ENCODE measurements around the gene ULK2.

Gene ULK2

DNA sequence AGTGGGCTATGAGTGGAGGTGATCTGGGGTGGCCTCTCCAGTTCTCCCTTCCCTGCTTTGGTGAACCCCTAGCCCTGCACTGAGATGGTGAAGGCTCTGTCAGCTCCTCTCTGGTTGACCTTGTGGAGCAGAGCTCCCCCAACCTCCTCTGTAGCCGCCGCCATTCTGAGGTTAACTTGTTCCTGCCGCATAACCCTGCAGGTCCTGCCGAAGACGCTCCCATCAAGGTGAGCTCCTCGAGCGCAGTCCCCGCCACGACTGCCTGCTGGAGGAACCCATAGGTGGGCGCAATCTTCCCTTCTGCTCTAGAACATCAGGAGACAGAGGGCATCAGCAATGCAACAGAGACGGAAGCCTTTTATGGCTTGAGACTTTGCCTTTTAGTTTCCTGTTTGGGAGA, 136.1 kb downstream of the ULK2 start:
- no peak overlapping the region for H3K4me3 ChIP-seq (ENCODE audit: low read length)
- H3K4me1 ChIP-seq (ENCODE audit: insufficient read depth, low read length), result no peaks in the 10 kb centered on the region
- no peak overlapping the region for H3K9ac ChIP-seq (ENCODE audit: low read depth, low read length)
- no peaks in the 10 kb centered on the region for H3K36me3 ChIP-seq (ENCODE audit: insufficient read depth, low read depth, low read length)
- H3K27ac ChIP-seq (ENCODE audit: low read length), result no peak overlapping the region
- H3K27me3 ChIP-seq (ENCODE audit: insufficient read depth, low read length), result no peaks in the 10 kb centered on the region
- H3K9me3 ChIP-seq (ENCODE audit: insufficient read depth, low read depth, low read length), result no peaks in the 10 kb centered on the region

DNA sequence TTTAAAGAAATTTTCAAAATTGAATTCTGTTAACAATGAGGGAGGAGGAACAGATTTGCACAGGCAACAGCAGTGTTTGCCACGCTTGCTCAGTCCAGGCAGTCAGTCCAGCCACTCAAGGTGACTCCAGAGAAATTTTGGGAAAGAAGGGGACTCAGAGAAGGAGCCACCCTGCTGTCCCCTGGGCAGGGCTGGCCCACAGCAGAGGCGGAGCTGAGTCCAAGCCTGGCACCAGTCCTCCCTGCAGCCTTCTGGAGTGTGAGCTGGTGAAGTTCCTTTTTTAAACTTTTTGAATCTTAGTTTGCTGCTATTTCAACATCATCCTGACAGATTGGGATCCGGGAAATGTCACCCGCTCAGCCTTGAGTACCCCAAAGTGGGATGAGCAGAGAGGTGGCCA, 136.9 kb downstream of the ULK2 start:
- no peak overlapping the region for H3K9ac ChIP-seq (ENCODE audit: low read depth, low read length)
- no peak overlapping the region for H3K27ac ChIP-seq (ENCODE audit: low read length)
- H3K9me3 ChIP-seq (ENCODE audit: insufficient read depth, low read depth, low read length), result no peaks in the 10 kb centered on the region
- no peaks in the 10 kb centered on the region for H3K4me1 ChIP-seq (ENCODE audit: insufficient read depth, low read length)
- H3K36me3 ChIP-seq (ENCODE audit: insufficient read depth, low read depth, low read length), result no peaks in the 10 kb centered on the region
- H3K27me3 ChIP-seq (ENCODE audit: insufficient read depth, low read length), result no peaks in the 10 kb centered on the region
- no peak overlapping the region for H3K4me3 ChIP-seq (ENCODE audit: low read length)

DNA sequence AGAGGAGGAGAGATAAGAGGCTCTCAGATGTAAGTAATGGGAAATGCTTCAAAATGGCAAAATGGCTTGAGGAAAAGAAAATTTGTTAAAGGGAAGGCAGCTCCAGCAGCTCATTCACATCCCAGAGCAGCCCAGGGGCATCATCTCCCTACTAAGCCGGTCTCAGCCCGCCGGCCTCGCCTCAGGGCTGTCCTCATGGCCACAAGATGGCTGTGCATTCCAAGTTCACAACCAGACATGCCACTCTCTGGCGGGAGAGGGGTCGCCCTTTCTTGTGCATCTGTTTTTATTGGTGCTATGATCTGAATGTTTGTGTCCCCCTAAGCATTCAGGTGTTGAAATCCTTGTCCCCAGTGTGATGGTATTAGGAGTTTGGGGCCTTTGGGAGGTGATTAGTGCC, 137.8 kb downstream of the ULK2 start:
- H3K4me3 ChIP-seq (ENCODE audit: low read length), result no peak overlapping the region
- H3K36me3 ChIP-seq (ENCODE audit: insufficient read depth, low read depth, low read length), result no peaks in the 10 kb centered on the region
- no peak overlapping the region for H3K27ac ChIP-seq (ENCODE audit: low read length)
- H3K9ac ChIP-seq (ENCODE audit: low read depth, low read length), result no peak overlapping the region
- no peaks in the 10 kb centered on the region for H3K4me1 ChIP-seq (ENCODE audit: insufficient read depth, low read length)
- no peaks in the 10 kb centered on the region for H3K27me3 ChIP-seq (ENCODE audit: insufficient read depth, low read length)
- H3K9me3 ChIP-seq (ENCODE audit: insufficient read depth, low read depth, low read length), result no peaks in the 10 kb centered on the region

DNA sequence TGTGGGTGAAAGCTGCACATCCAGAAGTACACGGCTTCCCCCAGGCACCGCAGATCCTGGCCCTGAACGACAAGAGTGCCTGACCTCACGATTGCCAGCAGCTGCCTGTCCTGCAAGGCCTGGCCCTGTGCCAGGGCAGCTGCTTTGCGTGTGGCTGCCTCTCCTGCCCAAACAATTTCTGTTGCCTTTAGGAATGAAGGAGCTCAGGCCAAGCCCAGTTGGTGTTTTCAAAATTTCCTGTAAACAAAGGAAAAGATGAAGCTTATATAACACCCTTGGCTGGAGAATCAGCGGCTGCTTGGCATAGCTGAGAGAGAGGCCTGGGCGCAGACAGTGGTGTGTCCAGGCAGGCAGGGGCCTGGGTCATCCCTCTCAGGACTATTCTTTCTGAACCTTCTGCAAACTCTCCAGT, 139.6 kb downstream of the ULK2 start:
- H3K27ac ChIP-seq (ENCODE audit: low read length), result no peak overlapping the region
- no peak overlapping the region for H3K4me3 ChIP-seq (ENCODE audit: low read length)
- no peaks in the 10 kb centered on the region for H3K27me3 ChIP-seq (ENCODE audit: insufficient read depth, low read length)
- no peaks in the 10 kb centered on the region for H3K36me3 ChIP-seq (ENCODE audit: insufficient read depth, low read depth, low read length)
- H3K4me1 ChIP-seq (ENCODE audit: insufficient read depth, low read length), result no peaks in the 10 kb centered on the region
- H3K9me3 ChIP-seq (ENCODE audit: insufficient read depth, low read depth, low read length), result no peaks in the 10 kb centered on the region
- H3K9ac ChIP-seq (ENCODE audit: low read depth, low read length), result no peak overlapping the region

DNA sequence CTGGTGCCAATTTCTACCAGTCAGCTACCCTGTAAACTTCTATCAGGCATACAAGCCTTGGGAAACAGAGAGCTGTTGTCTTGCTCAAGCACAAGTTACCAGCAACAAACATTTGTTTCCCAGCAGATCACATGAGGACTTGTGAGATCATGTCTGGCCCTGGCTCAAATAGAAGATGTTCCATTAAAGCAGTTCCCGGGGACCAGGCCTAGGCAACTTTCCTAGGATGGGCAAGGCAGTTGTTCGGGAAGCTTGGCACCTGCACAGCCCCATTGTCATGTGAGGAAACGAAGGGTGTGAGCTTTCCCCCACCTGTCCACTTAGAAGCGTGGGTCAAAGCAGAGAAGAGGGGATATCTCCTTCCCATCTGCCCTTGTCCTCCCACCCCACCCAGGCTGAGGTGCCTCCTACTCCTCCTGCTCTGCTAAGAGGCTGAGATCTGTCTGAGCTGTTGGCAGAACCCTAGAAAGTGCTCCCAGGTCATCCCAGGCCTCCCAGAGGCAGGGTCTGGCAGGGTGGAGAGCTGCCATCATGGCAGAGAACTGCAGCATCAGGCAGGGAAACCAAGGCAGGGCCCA, 140.1 kb downstream of the ULK2 start:
- H3K27ac ChIP-seq (ENCODE audit: low read length), result no peak overlapping the region
- no peaks in the 10 kb centered on the region for H3K36me3 ChIP-seq (ENCODE audit: insufficient read depth, low read depth, low read length)
- no peak overlapping the region for H3K4me3 ChIP-seq (ENCODE audit: low read length)
- no peaks in the 10 kb centered on the region for H3K4me1 ChIP-seq (ENCODE audit: insufficient read depth, low read length)
- no peak overlapping the region for H3K9ac ChIP-seq (ENCODE audit: low read depth, low read length)
- no peaks in the 10 kb centered on the region for H3K9me3 ChIP-seq (ENCODE audit: insufficient read depth, low read depth, low read length)
- no peaks in the 10 kb centered on the region for H3K27me3 ChIP-seq (ENCODE audit: insufficient read depth, low read length)

DNA sequence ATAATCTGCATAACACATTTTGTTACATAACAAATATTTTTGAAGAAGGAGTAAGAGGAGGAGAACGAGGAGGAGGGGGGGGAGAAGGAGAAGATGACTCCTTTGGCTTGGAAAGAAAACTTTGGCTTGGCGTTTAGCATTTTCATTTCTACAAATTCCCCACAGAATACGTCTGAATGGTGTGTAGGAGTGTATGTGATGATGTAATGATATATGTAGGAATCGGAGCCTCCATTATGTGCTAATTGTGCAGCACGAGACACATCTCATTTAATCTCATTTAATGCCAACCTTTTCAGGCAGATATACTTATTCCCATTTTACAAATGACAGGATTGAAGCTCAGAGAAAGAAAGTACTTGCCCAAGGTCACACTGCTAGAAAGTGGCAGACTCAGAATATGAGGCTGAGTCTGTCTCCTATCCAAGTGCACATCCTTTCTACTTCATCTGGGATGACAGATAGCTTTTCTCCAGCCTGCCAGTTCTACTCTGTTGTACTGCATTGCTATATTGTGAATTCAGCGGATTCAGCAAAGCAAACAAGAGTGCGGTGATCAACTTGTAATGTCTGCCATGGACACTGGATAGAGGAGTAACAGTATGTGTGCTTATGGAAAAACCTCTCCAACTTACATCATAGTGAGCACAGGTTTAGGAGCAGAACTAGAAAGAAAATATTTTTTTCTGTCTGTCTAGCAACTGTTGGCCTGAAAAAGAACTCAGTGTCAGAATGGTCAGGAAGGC, 140.9 kb downstream of the ULK2 start:
- no peaks in the 10 kb centered on the region for H3K9me3 ChIP-seq (ENCODE audit: insufficient read depth, low read depth, low read length)
- H3K9ac ChIP-seq (ENCODE audit: low read depth, low read length), result no peak overlapping the region
- H3K27me3 ChIP-seq (ENCODE audit: insufficient read depth, low read length), result no peaks in the 10 kb centered on the region
- no peak overlapping the region for H3K4me3 ChIP-seq (ENCODE audit: low read length)
- H3K36me3 ChIP-seq (ENCODE audit: insufficient read depth, low read depth, low read length), result no peaks in the 10 kb centered on the region
- no peaks in the 10 kb centered on the region for H3K4me1 ChIP-seq (ENCODE audit: insufficient read depth, low read length)
- H3K27ac ChIP-seq (ENCODE audit: low read length), result no peak overlapping the region

DNA sequence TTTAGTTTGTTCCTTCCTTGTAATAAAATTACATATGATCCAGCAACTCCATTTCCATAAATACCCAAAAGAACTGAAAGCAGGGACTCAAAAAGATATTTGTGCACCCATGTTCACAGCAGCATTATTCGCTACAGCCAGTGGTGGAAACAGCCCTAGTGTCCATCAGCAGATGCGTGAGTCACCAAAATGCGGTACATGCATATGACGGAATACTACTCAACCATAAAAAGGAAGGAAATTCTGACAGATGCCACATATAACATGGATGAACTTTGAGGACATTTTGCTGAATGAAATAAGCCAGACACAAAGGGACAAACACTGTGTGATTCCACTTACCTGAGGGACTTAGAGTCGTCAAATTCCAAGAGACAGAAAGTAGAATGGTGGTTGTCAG, 142.2 kb downstream of the ULK2 start:
- Histone ChIP-seq H3K36me3 (ENCODE audit: insufficient read depth, low read depth, low read length) (no peaks in the 10 kb centered on the region), H3K27ac (ENCODE audit: low read length) (no peak overlapping the region), H3K9ac (ENCODE audit: low read depth, low read length) (no peak overlapping the region), H3K4me3 (ENCODE audit: low read length) (no peak overlapping the region), H3K9me3 (ENCODE audit: insufficient read depth, low read depth, low read length) (no peaks in the 10 kb centered on the region), H3K27me3 (ENCODE audit: insufficient read depth, low read length) (no peaks in the 10 kb centered on the region), H3K4me1 (ENCODE audit: insufficient read depth, low read length) (no peaks in the 10 kb centered on the region)

DNA sequence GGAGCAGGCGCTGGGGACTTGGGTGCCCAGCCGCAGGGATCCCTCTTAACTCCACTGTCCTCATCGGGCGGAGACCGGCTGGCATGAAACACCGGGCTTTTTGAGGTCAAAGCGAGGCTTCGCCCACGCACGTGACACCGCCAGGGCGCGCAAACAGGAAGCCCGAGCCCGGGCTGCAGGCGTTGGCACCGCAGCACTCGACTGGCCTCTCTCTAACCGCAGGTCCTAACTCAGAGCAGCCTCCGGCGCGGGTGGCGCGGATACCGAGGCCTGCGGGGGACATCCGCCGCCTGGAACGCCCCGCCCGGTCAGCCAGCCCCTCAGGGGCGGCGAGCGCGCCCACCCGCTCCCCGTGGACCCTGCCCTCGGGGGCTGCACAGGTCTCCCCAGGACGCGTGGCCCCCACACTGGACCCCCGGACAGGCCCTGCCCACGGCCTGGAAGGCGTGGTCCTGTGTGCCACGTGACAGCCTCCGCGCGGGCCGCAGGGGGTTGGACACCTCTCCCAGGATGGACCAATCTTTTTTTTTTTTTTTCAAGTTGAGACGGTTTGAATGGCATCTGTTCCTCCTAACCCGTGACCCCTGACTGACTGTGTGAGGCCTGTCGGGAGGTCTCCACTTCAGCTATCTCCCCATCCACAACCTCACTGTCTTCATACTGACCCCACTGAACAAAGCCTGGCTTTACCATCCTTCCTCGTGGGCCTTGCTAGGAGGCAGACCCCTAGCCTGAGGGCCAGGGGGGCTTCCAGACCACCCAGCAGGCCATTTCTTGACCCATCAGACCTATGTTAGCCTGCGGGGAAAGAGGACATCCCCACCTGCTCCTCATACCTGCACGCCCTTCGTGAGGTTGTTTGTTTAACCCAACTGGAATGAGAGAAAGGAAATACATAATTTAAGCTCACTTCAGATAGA, 143.0 kb downstream of the ULK2 start:
- Histone ChIP-seq H3K27ac (ENCODE audit: low read length) (no peak overlapping the region), H3K27me3 (ENCODE audit: insufficient read depth, low read length) (no peaks in the 10 kb centered on the region), H3K9ac (ENCODE audit: low read depth, low read length) (no peak overlapping the region), H3K4me3 (ENCODE audit: low read length) (no peak overlapping the region), H3K36me3 (ENCODE audit: insufficient read depth, low read depth, low read length) (no peaks in the 10 kb centered on the region), H3K4me1 (ENCODE audit: insufficient read depth, low read length) (no peaks in the 10 kb centered on the region), H3K9me3 (ENCODE audit: insufficient read depth, low read depth, low read length) (no peaks in the 10 kb centered on the region)

DNA sequence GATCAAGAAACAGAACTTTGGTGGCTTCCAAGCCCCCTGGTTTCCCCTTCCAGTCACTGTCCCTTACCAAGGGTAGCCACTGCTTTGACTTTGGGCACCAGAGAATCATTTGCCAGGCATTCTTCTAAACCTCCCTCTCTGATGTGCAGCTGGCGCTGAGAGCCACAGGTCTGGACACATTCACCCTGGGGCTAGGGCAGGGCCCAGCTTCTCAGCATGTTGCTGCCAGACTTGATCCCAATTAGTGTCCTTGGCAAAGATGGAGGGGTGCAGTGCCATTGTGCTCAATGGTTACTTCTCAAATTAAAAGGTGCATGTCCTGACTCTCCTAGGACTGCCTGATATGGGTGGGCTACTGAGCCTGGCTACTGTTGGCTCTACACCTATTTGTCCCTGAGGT, 143.8 kb downstream of the ULK2 start:
- Histone ChIP-seq H3K4me1 (ENCODE audit: insufficient read depth, low read length) (no peaks in the 10 kb centered on the region), H3K9ac (ENCODE audit: low read depth, low read length) (no peak overlapping the region), H3K4me3 (ENCODE audit: low read length) (no peak overlapping the region), H3K36me3 (ENCODE audit: insufficient read depth, low read depth, low read length) (no peaks in the 10 kb centered on the region), H3K27me3 (ENCODE audit: insufficient read depth, low read length) (no peaks in the 10 kb centered on the region), H3K27ac (ENCODE audit: low read length) (no peak overlapping the region), H3K9me3 (ENCODE audit: insufficient read depth, low read depth, low read length) (no peaks in the 10 kb centered on the region)
